Panc1 (cell line): ENCODE results near the gene SIRT5.

Experiments
- POLR2AphosphoS5 ChIP-seq: IDR thresholded peaks from 2 replicates; pipeline ENCODE4 v1.6.1; 2012; ENCODE audit warnings: mild to moderate bottlenecking, low read depth, low read length, moderate library complexity
- SIN3A ChIP-seq: IDR thresholded peaks from 2 replicates; pipeline ENCODE4 v1.6.1; 2012; ENCODE audit warnings: low read depth, mild to moderate bottlenecking, low read length, moderate library complexity, borderline replicate concordance; ENCODE audit not compliant: insufficient read depth
- TCF7L2 ChIP-seq: IDR thresholded peaks from 2 replicates; pipeline ENCODE4 v1.6.1; 2011; ENCODE audit warnings: mild to moderate bottlenecking, low read depth, low read length, inconsistent platforms
- TF ChIP-seq, protein P1 (sequence below): fragments of 450-650 bp; IDR thresholded peaks from 2 replicates; pipeline ENCODE4 v1.5.1; 2017; ENCODE audit warnings: mild to moderate bottlenecking
- TF ChIP-seq, protein P2 (sequence below), 2 experiments: IDR thresholded peaks; 2 replicates each; pipeline ENCODE4 v1.6.1; 2011 to 2012; ENCODE audit warnings: low read depth in 2 of 2, control low read depth in 1 of 2, low read length in 1 of 2, mild to moderate bottlenecking in 1 of 2, moderate library complexity in 1 of 2; ENCODE audit not compliant: insufficient read depth in 1 of 2

DNA sequence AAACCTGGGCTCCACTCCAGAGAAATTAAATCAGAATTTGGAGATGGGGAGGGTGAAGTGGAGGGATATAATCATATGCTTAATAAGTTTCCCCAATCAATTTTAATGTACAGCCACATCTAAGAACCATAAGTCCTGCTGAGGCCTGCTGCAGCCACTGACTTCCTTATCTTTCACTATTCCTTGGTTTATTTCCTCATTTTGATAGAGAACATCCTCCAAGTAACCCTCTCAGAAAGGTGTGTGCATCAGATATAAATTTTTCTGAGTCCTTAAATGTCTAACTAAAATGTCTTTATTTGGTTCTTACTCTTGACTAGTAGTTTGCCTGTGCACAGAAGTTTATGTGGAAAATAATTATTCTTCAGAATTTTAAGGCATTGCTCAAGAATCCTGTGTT lies 23.7 kb upstream of the SIRT5 start:
- TF ChIP-seq, protein P1, sequence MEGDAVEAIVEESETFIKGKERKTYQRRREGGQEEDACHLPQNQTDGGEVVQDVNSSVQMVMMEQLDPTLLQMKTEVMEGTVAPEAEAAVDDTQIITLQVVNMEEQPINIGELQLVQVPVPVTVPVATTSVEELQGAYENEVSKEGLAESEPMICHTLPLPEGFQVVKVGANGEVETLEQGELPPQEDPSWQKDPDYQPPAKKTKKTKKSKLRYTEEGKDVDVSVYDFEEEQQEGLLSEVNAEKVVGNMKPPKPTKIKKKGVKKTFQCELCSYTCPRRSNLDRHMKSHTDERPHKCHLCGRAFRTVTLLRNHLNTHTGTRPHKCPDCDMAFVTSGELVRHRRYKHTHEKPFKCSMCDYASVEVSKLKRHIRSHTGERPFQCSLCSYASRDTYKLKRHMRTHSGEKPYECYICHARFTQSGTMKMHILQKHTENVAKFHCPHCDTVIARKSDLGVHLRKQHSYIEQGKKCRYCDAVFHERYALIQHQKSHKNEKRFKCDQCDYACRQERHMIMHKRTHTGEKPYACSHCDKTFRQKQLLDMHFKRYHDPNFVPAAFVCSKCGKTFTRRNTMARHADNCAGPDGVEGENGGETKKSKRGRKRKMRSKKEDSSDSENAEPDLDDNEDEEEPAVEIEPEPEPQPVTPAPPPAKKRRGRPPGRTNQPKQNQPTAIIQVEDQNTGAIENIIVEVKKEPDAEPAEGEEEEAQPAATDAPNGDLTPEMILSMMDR: no peak
- no peak for TF ChIP-seq POLR2AphosphoS5
- TF ChIP-seq TCF7L2: no peak
- TF ChIP-seq, protein P2, sequence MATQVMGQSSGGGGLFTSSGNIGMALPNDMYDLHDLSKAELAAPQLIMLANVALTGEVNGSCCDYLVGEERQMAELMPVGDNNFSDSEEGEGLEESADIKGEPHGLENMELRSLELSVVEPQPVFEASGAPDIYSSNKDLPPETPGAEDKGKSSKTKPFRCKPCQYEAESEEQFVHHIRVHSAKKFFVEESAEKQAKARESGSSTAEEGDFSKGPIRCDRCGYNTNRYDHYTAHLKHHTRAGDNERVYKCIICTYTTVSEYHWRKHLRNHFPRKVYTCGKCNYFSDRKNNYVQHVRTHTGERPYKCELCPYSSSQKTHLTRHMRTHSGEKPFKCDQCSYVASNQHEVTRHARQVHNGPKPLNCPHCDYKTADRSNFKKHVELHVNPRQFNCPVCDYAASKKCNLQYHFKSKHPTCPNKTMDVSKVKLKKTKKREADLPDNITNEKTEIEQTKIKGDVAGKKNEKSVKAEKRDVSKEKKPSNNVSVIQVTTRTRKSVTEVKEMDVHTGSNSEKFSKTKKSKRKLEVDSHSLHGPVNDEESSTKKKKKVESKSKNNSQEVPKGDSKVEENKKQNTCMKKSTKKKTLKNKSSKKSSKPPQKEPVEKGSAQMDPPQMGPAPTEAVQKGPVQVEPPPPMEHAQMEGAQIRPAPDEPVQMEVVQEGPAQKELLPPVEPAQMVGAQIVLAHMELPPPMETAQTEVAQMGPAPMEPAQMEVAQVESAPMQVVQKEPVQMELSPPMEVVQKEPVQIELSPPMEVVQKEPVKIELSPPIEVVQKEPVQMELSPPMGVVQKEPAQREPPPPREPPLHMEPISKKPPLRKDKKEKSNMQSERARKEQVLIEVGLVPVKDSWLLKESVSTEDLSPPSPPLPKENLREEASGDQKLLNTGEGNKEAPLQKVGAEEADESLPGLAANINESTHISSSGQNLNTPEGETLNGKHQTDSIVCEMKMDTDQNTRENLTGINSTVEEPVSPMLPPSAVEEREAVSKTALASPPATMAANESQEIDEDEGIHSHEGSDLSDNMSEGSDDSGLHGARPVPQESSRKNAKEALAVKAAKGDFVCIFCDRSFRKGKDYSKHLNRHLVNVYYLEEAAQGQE (IDR thresholded peaks at IDR 0.05; ENCODE audit: insufficient read depth in 1 of 2, low read depth in 2 of 2, low read length in 1 of 2): no peak
- no peak for TF ChIP-seq SIN3A
